Measurements from ENCODE around the gene ZNF438.

The ZNF438 gene

GRCh38 chr10:30820261-30820991 lies 211.2 kb downstream of the ZNF438 start:
- no peaks in the 10 kb centered on the region for H3K36me3 ChIP-seq (ENCODE audit: control insufficient read depth, insufficient read depth, low read length)
- no peaks in the 10 kb centered on the region for H3K9me3 ChIP-seq (ENCODE audit: control insufficient read depth, insufficient read depth, low read length)
- no peak overlapping the region for H3K27ac ChIP-seq (ENCODE audit: low read length)
- no peak for DNase-seq (ENCODE audit: low read depth, low spot score)
- H3K4me3 ChIP-seq (ENCODE audit: low read length), result no peak overlapping the region
- whole genome bisulfite sequencing (ENCODE audit: insufficient coverage, insufficient read length), result no CpG with 5 or more reads among the region's 10 CpGs
- no peaks in the 10 kb centered on the region for H3K4me1 ChIP-seq (ENCODE audit: control insufficient read depth, insufficient read depth, low read length)
- no peaks in the 10 kb centered on the region for H3K27me3 ChIP-seq (ENCODE audit: control insufficient read depth, insufficient read depth, low read length)

GRCh38 chr10:30819341-30820181 lies 212.1 kb downstream of the ZNF438 start:
- H3K27ac ChIP-seq (ENCODE audit: low read length), result no peak overlapping the region
- no peaks in the 10 kb centered on the region for H3K27me3 ChIP-seq (ENCODE audit: control insufficient read depth, insufficient read depth, low read length)
- no peaks in the 10 kb centered on the region for H3K9me3 ChIP-seq (ENCODE audit: control insufficient read depth, insufficient read depth, low read length)
- no peak for DNase-seq (ENCODE audit: low read depth, low spot score)
- WGBS (ENCODE audit: insufficient coverage, insufficient read length), result no CpG with 5 or more reads among the region's 15 CpGs
- no peaks in the 10 kb centered on the region for H3K36me3 ChIP-seq (ENCODE audit: control insufficient read depth, insufficient read depth, low read length)
- no peaks in the 10 kb centered on the region for H3K4me1 ChIP-seq (ENCODE audit: control insufficient read depth, insufficient read depth, low read length)
- H3K4me3 ChIP-seq (ENCODE audit: low read length), result no peak overlapping the region

- H3K9me3 ChIP-seq (ENCODE audit: control insufficient read depth, insufficient read depth, low read length), result no peaks in the 10 kb centered on the region
- DNase-seq (ENCODE audit: low read depth, low spot score), result no peak
- H3K27me3 ChIP-seq (ENCODE audit: control insufficient read depth, insufficient read depth, low read length), result no peaks in the 10 kb centered on the region
- WGBS (ENCODE audit: insufficient coverage, insufficient read length), result no CpG with 5 or more reads among the region's 17 CpGs
- no peak overlapping the region for H3K27ac ChIP-seq (ENCODE audit: low read length)
- H3K4me3 ChIP-seq (ENCODE audit: low read length), result no peak overlapping the region
- H3K36me3 ChIP-seq (ENCODE audit: control insufficient read depth, insufficient read depth, low read length), result no peaks in the 10 kb centered on the region
- H3K4me1 ChIP-seq (ENCODE audit: control insufficient read depth, insufficient read depth, low read length), result no peaks in the 10 kb centered on the region
These were observed 212.8 kb downstream of the ZNF438 start for GRCh38 chr10:30818854-30819253.

GRCh38 chr10:30818010-30818660 lies 213.5 kb downstream of the ZNF438 start:
- DNase-seq (ENCODE audit: low read depth, low spot score), result no peak
- no CpG with 5 or more reads among the region's 12 CpGs for WGBS (ENCODE audit: insufficient coverage, insufficient read length)
- Histone ChIP-seq H3K27ac (ENCODE audit: low read length) (no peak overlapping the region), H3K4me3 (ENCODE audit: low read length) (no peak overlapping the region), H3K27me3 (ENCODE audit: control insufficient read depth, insufficient read depth, low read length) (no peaks in the 10 kb centered on the region), H3K4me1 (ENCODE audit: control insufficient read depth, insufficient read depth, low read length) (no peaks in the 10 kb centered on the region), H3K9me3 (ENCODE audit: control insufficient read depth, insufficient read depth, low read length) (no peaks in the 10 kb centered on the region), H3K36me3 (ENCODE audit: control insufficient read depth, insufficient read depth, low read length) (no peaks in the 10 kb centered on the region)

- H3K36me3 ChIP-seq (ENCODE audit: control insufficient read depth, insufficient read depth, low read length), result no peaks in the 10 kb centered on the region
- H3K27ac ChIP-seq (ENCODE audit: low read length), result no peak overlapping the region
- no peaks in the 10 kb centered on the region for H3K4me1 ChIP-seq (ENCODE audit: control insufficient read depth, insufficient read depth, low read length)
- no peaks in the 10 kb centered on the region for H3K9me3 ChIP-seq (ENCODE audit: control insufficient read depth, insufficient read depth, low read length)
- H3K27me3 ChIP-seq (ENCODE audit: control insufficient read depth, insufficient read depth, low read length), result no peaks in the 10 kb centered on the region
- no peak for DNase-seq (ENCODE audit: low read depth, low spot score)
- H3K4me3 ChIP-seq (ENCODE audit: low read length), result no peak overlapping the region
- no CpG with 5 or more reads among the region's 5 CpGs for WGBS (ENCODE audit: insufficient coverage, insufficient read length)
These were observed 214.1 kb downstream of the ZNF438 start for GRCh38 chr10:30817541-30817940.

GRCh38 chr10:30816820-30817171 lies 214.9 kb downstream of the ZNF438 start:
- H3K4me3 ChIP-seq (ENCODE audit: low read length), result no peak overlapping the region
- H3K36me3 ChIP-seq (ENCODE audit: control insufficient read depth, insufficient read depth, low read length), result no peaks in the 10 kb centered on the region
- H3K27me3 ChIP-seq (ENCODE audit: control insufficient read depth, insufficient read depth, low read length), result no peaks in the 10 kb centered on the region
- WGBS (ENCODE audit: insufficient coverage, insufficient read length), result no CpG with 5 or more reads among the region's 3 CpGs
- no peak for DNase-seq (ENCODE audit: low read depth, low spot score)
- H3K4me1 ChIP-seq (ENCODE audit: control insufficient read depth, insufficient read depth, low read length), result no peaks in the 10 kb centered on the region
- no peak overlapping the region for H3K27ac ChIP-seq (ENCODE audit: low read length)
- H3K9me3 ChIP-seq (ENCODE audit: control insufficient read depth, insufficient read depth, low read length), result no peaks in the 10 kb centered on the region

GRCh38 chr10:30816159-30816819 lies 215.4 kb downstream of the ZNF438 start:
- Histone ChIP-seq H3K36me3 (ENCODE audit: control insufficient read depth, insufficient read depth, low read length) (no peaks in the 10 kb centered on the region), H3K9me3 (ENCODE audit: control insufficient read depth, insufficient read depth, low read length) (no peaks in the 10 kb centered on the region), H3K4me1 (ENCODE audit: control insufficient read depth, insufficient read depth, low read length) (peaks cover 1% of the 10 kb centered on the region; the same call in 1 of the 2 replicates), H3K27ac (ENCODE audit: low read length) (no peak overlapping the region), H3K4me3 (ENCODE audit: low read length) (no peak overlapping the region), H3K27me3 (ENCODE audit: control insufficient read depth, insufficient read depth, low read length) (no peaks in the 10 kb centered on the region)
- no CpG with 5 or more reads among the region's 9 CpGs for WGBS (ENCODE audit: insufficient coverage, insufficient read length)
- no peak for DNase-seq (ENCODE audit: low read depth, low spot score)

- Histone ChIP-seq H3K4me1 (ENCODE audit: control insufficient read depth, insufficient read depth, low read length) (peaks cover 1% of the 10 kb centered on the region; the same call in 1 of the 2 replicates), H3K27me3 (ENCODE audit: control insufficient read depth, insufficient read depth, low read length) (no peaks in the 10 kb centered on the region), H3K4me3 (ENCODE audit: low read length) (no peak overlapping the region), H3K36me3 (ENCODE audit: control insufficient read depth, insufficient read depth, low read length) (no peaks in the 10 kb centered on the region), H3K27ac (ENCODE audit: low read length) (no peak overlapping the region), H3K9me3 (ENCODE audit: control insufficient read depth, insufficient read depth, low read length) (no peaks in the 10 kb centered on the region)
- no CpG with 5 or more reads among the region's 1 CpG for WGBS (ENCODE audit: insufficient coverage, insufficient read length)
- DNase-seq (ENCODE audit: low read depth, low spot score), result no peak
These were observed 217.7 kb downstream of the ZNF438 start for GRCh38 chr10:30813872-30814481.

- Histone ChIP-seq H3K9me3 (ENCODE audit: control insufficient read depth, insufficient read depth, low read length) (no peaks in the 10 kb centered on the region), H3K4me1 (ENCODE audit: control insufficient read depth, insufficient read depth, low read length) (peaks cover 1% of the 10 kb centered on the region; the same call in 1 of the 2 replicates), H3K27ac (ENCODE audit: low read length) (no peak overlapping the region), H3K4me3 (ENCODE audit: low read length) (no peak overlapping the region), H3K36me3 (ENCODE audit: control insufficient read depth, insufficient read depth, low read length) (no peaks in the 10 kb centered on the region), H3K27me3 (ENCODE audit: control insufficient read depth, insufficient read depth, low read length) (no peaks in the 10 kb centered on the region)
- no peak for DNase-seq (ENCODE audit: low read depth, low spot score)
- no CpG with 5 or more reads among the region's 16 CpGs for WGBS (ENCODE audit: insufficient coverage, insufficient read length)
These were observed 219.4 kb downstream of the ZNF438 start for GRCh38 chr10:30812018-30812851.

Data from iPS DF 6.9 (cell line).